ENCODE results near the gene PRKAG2. TPM values are rescaled to one million over a fixed set of nuclear protein-coding genes. Genes with fewer than 3 reads are reported as not detected.

PRKAG2 gene
- total and polyA plus RNA-seq, 2 of the 8 experiments (the other 6 are each of a cell fraction or from before 2014, with no cell fraction given) = 7.5 to 18.1 TPM

DNA sequence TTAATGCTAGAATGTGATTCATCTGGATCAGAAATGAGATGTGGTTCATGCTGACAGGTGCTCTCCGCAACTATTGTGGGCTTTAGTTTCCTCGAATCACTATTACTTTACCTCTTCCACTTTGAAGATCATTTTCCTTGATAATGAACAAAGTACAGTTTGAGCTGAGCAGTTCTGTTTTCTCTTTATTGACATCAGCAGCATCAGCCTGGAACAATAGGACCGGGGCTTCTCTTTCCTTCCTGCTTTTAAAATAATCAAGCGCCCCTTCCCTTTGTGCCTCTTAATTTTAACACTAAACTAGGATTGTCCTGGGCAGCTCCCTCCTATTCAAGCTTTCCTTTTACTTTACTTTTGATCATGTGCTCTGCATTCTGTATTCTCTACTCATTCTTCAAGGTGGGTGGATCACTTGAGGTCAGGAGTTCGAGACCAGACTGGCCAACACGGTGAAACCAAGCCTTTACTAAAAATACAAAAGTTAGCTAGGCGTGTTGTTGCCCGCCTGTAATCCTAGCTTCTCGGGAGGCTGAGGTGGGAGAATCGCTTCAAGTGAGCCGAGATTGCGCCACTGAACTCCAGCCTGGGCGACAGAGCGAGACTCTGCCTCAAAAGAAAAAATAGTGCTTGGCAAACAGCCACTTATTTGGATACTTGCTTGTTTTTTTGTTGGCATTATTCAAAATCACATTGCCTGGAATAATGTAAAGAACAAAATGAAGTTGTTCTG lies 290.2 kb downstream of the PRKAG2 start:
- no peak overlapping the region for H3K4ac ChIP-seq (replicated peaks; ENCODE audit: insufficient read length, low read depth, low read length)
- H4K5ac ChIP-seq (ENCODE audit: insufficient read length, low read depth, low read length) = no peak overlapping the region
- H3K79me2 ChIP-seq (ENCODE audit: control insufficient read depth in 1 of 2, insufficient read depth in 2 of 2, low read length in 2 of 2) = no peaks in the 10 kb centered on the region
- ChIA-PET CTCF (ENCODE audit: partially characterized antibody) (interaction anchor here (0.6 to 2.0 kb wide), 8 partner anchors 10 to 1506 kb away, joined by 3 to 5 read pairs (median 4); no protein-coding TSS in a partner anchor), POLR2A (ENCODE audit: partially characterized antibody) (no interaction called here)
- no peak overlapping the region for H3K56ac ChIP-seq (replicated peaks; ENCODE audit: insufficient read length, low read depth, low read length)
- H2BK120ac ChIP-seq (replicated peaks; ENCODE audit: low read depth, low read length) = no peak overlapping the region
- no peaks in the 10 kb centered on the region for H3K27me3 ChIP-seq (replicated peaks in 1 of 4; ENCODE audit: control insufficient read depth in 3 of 4, extremely low read depth in 1 of 4, insufficient read depth in 3 of 4, low read length in 3 of 4)
- no peak overlapping the region for H4K91ac ChIP-seq (replicated peaks; ENCODE audit: insufficient read length, low read length)
- H4K20me1 ChIP-seq (replicated peaks in 1 of 2; ENCODE audit: control insufficient read depth in 1 of 2, insufficient read depth in 2 of 2, low read length in 2 of 2) = no peaks in the 10 kb centered on the region
- no peaks in the 10 kb centered on the region for H3K9me3 ChIP-seq (ENCODE audit: insufficient read depth in 2 of 2, low read depth in 1 of 2, low read length in 1 of 2)
- FAIRE-seq = no peak
- WGBS, 2 experiments (ENCODE audit: extremely low coverage in 1 of 2, insufficient coverage in 1 of 2, insufficient read length in 1 of 2, insufficient replicate concordance in 2 of 2, low coverage in 1 of 2, low lambda C conversion rate in 2 of 2, missing lambda C conversion rate in 1 of 2) = 88% methylated on average over 14 of the region's 14 CpGs; no CpG with 5 or more reads in 1 of the 2 experiments
- no peak overlapping the region for H2AK5ac ChIP-seq (ENCODE audit: low read depth, low read length)
- no peak overlapping the region for H3K9ac ChIP-seq (replicated peaks in 1 of 4; ENCODE audit: extremely low read depth in 1 of 4, low read depth in 3 of 4, low read length in 3 of 4)
- TF ChIP-seq, protein P1, sequence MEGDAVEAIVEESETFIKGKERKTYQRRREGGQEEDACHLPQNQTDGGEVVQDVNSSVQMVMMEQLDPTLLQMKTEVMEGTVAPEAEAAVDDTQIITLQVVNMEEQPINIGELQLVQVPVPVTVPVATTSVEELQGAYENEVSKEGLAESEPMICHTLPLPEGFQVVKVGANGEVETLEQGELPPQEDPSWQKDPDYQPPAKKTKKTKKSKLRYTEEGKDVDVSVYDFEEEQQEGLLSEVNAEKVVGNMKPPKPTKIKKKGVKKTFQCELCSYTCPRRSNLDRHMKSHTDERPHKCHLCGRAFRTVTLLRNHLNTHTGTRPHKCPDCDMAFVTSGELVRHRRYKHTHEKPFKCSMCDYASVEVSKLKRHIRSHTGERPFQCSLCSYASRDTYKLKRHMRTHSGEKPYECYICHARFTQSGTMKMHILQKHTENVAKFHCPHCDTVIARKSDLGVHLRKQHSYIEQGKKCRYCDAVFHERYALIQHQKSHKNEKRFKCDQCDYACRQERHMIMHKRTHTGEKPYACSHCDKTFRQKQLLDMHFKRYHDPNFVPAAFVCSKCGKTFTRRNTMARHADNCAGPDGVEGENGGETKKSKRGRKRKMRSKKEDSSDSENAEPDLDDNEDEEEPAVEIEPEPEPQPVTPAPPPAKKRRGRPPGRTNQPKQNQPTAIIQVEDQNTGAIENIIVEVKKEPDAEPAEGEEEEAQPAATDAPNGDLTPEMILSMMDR (IDR thresholded peaks at IDR 0.05; ENCODE audit: control extremely low read depth in 1 of 3, insufficient read depth in 1 of 3, low read depth in 1 of 3, low read length in 3 of 3) = no peak
- TF ChIP-seq RNF2 (IDR thresholded peaks at IDR 0.05; ENCODE audit: borderline replicate concordance, low read depth, low read length, missing control alignments, poor library complexity, severe bottlenecking) (no peak), BCL11A (IDR thresholded peaks at IDR 0.05; ENCODE audit: low read depth in 2 of 2, low read length in 2 of 2) (no peak), GABPA (IDR thresholded peaks at IDR 0.05; ENCODE audit: borderline replicate concordance, insufficient read depth, low read length) (no peak), CTBP2 (IDR thresholded peaks at IDR 0.05; ENCODE audit: borderline replicate concordance, insufficient read depth, insufficient read length, low read length) (no peak), JUND (IDR thresholded peaks at IDR 0.05; ENCODE audit: low read length) (no peak)
- TF ChIP-seq, protein P2, sequence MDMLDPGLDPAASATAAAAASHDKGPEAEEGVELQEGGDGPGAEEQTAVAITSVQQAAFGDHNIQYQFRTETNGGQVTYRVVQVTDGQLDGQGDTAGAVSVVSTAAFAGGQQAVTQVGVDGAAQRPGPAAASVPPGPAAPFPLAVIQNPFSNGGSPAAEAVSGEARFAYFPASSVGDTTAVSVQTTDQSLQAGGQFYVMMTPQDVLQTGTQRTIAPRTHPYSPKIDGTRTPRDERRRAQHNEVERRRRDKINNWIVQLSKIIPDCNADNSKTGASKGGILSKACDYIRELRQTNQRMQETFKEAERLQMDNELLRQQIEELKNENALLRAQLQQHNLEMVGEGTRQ (IDR thresholded peaks at IDR 0.05; ENCODE audit: low read length) = no peak
- H4K8ac ChIP-seq (ENCODE audit: extremely low read depth, insufficient read depth, low read length) = no peak overlapping the region
- no peaks in the 10 kb centered on the region; the same call in 1 of the 2 replicates for H3K79me1 ChIP-seq (ENCODE audit: low read depth, low read length)
- no peak overlapping the region for H3K4me3 ChIP-seq (ENCODE audit: extremely low read depth in 1 of 4, insufficient read depth in 2 of 4, low read depth in 3 of 4, low read length in 4 of 4)
- H3K14ac ChIP-seq (ENCODE audit: insufficient read length) = no peak overlapping the region
- no peak overlapping the region for H3K23ac ChIP-seq (ENCODE audit: insufficient read length)
- H3K18ac ChIP-seq (ENCODE audit: extremely low read depth, low read length) = no peak overlapping the region
- H2BK20ac ChIP-seq (ENCODE audit: low read length) = no peak overlapping the region
- no peak overlapping the region for H3K27ac ChIP-seq (ENCODE audit: low read depth, low read length)
- no peaks in the 10 kb centered on the region for H3K36me3 ChIP-seq (ENCODE audit: control insufficient read depth in 2 of 4, insufficient read depth in 4 of 4, low read length in 3 of 4)
- H2BK12ac ChIP-seq (ENCODE audit: low read depth, low read length) = no peak overlapping the region
- no peaks in the 10 kb centered on the region for H3K4me1 ChIP-seq (replicated peaks in 1 of 4; ENCODE audit: control insufficient read depth in 3 of 4, insufficient read depth in 4 of 4, low read length in 3 of 4)
- H2AFZ ChIP-seq (ENCODE audit: low read length) = no peak overlapping the region
- no peaks in the 10 kb centered on the region for H3K23me2 ChIP-seq (ENCODE audit: low read depth, low read length)
- no peak overlapping the region for H2BK5ac ChIP-seq (ENCODE audit: low read depth, low read length)
- H2BK15ac ChIP-seq (ENCODE audit: low read length) = no peak overlapping the region
- no peak for DNase-seq (ENCODE audit: low read depth in 1 of 2, low spot score in 2 of 2)
- no peak overlapping the region for H3K4me2 ChIP-seq (ENCODE audit: insufficient read depth in 1 of 2, low read depth in 2 of 2, low read length in 2 of 2)

Data from H1 (cell line).